C4-2B (cell line): ENCODE measurements around the gene SYS1.

ENCODE experiments used
- ZFX ChIP-seq: fragments of 450-650 bp; IDR thresholded peaks from 2 replicates; pipeline ENCODE4 v1.6.1; 2017
- TF ChIP-seq, protein P1 (sequence below): fragments of 450-650 bp; conservative IDR thresholded peaks from 2 replicates; pipeline ENCODE4 v1.5.1; 2017; ENCODE audit warnings: mild to moderate bottlenecking

DNA sequence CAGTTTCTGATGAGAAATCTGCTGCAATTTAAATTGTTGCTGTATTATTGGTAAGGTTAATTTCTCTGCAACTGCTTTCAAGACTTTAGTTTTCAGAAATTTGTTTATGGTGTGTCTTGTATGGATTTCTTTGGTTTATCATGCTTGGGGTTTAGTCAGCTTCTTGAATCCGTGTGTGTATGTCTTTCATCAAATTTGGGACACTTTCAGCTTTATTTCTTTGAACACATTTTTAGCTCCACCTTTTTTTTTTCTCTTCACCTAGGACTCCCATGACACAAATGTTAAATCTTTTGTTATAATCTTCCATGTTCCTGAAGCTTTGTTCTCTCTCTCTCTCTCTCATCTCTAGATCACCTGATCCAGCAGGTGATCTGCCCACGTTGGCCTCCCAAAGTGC is 28.6 kb downstream of the SYS1 start:
- TF ChIP-seq, protein P1, sequence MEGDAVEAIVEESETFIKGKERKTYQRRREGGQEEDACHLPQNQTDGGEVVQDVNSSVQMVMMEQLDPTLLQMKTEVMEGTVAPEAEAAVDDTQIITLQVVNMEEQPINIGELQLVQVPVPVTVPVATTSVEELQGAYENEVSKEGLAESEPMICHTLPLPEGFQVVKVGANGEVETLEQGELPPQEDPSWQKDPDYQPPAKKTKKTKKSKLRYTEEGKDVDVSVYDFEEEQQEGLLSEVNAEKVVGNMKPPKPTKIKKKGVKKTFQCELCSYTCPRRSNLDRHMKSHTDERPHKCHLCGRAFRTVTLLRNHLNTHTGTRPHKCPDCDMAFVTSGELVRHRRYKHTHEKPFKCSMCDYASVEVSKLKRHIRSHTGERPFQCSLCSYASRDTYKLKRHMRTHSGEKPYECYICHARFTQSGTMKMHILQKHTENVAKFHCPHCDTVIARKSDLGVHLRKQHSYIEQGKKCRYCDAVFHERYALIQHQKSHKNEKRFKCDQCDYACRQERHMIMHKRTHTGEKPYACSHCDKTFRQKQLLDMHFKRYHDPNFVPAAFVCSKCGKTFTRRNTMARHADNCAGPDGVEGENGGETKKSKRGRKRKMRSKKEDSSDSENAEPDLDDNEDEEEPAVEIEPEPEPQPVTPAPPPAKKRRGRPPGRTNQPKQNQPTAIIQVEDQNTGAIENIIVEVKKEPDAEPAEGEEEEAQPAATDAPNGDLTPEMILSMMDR, result no peak
- no peak for TF ChIP-seq ZFX
